Articular chondrocyte of knee joint (primary cell): Measurements from ENCODE around the gene MIS12. TPM values are rescaled to one million over a fixed set of nuclear protein-coding genes. Genes with fewer than 3 reads are reported as not detected.

Experiments used
- total RNA-seq: library from RNA; depleted of rRNA; stranded (reverse); fragments of >200 nt; gene quantifications from 2 replicates; pipeline ENCODE4 v1.2.3, GENCODE V29; 2012

MIS12 gene
- 10.6 and 12.2 TPM in 2 replicates for total RNA-seq

GRCh38 chr17:5486206-5487124 is at the start of gene MIS12:
TSS of gene MIS12 (plus strand) at chr17:5486566. CDS start at chr17:5488863, 2,297 bp downstream.

GRCh38 chr17:5438716-5439445 is 47.5 kb upstream of the MIS12 start, which contains the start of gene C1QBP:
TSS of gene C1QBP (minus strand) at chr17:5439155. CDS start at chr17:5439073, 82 bp downstream.

GRCh38 chr17:5485270-5486205 is 828 bp upstream of the MIS12 start, which contains the start of gene DERL2:
TSS of gene DERL2 (minus strand) at chr17:5486178. CDS start at chr17:5486161, 17 bp downstream.

Other genes starting within 250 kb of the MIS12 start
- gene RABEP1, start 204.3 kb upstream of the MIS12 start, total RNA-seq = 55.7 and 59.5 TPM in 2 replicates
- gene NUP88, start 66.9 kb upstream of the MIS12 start, total RNA-seq = 62.9 and 66.9 TPM in 2 replicates
- gene RPAIN, start 66.4 kb upstream of the MIS12 start, total RNA-seq = 26.9 and 29.7 TPM in 2 replicates
- gene C1QBP, start 47.4 kb upstream of the MIS12 start, total RNA-seq = 147 and 156 TPM in 2 replicates
- 10.3 and 10.7 TPM in 2 replicates for gene DHX33, start 17.6 kb upstream of the MIS12 start, total RNA-seq
- 42.7 and 43.3 TPM in 2 replicates for gene DERL2, start 388 bp upstream of the MIS12 start, total RNA-seq
- gene NLRP1, start 97.9 kb downstream of the MIS12 start, total RNA-seq = 25.1 and 26.0 TPM in 2 replicates